HL-60 (cell line): ENCODE results near the gene PGAM2.

Source experiments
- GABPA ChIP-seq: IDR thresholded peaks from 2 replicates; pipeline ENCODE4 v1.6.1; 2012; ENCODE audit warnings: low read depth
- POLR2AphosphoS5 ChIP-seq: IDR thresholded peaks from 2 replicates; pipeline ENCODE4 v1.6.1; 2012; ENCODE audit warnings: low read depth
- SPI1 ChIP-seq: IDR thresholded peaks from 2 replicates; pipeline ENCODE4 v1.6.1; 2012; ENCODE audit warnings: low read depth, mild to moderate bottlenecking, borderline replicate concordance
- TF ChIP-seq, protein P1 (sequence below): IDR thresholded peaks from one replicate; pipeline ENCODE4 v1.5.1; 2011; ENCODE audit warnings: low read length, control low read depth, inconsistent platforms; ENCODE audit not compliant: insufficient read depth
- TF ChIP-seq, protein P2 (sequence below): IDR thresholded peaks from 2 replicates; pipeline ENCODE4 v1.6.1; 2012; ENCODE audit warnings: low read depth; ENCODE audit not compliant: insufficient replicate concordance

GRCh38 chr7:44056681-44057080 is 8.7 kb downstream of the PGAM2 start:
- TF ChIP-seq, protein P1, sequence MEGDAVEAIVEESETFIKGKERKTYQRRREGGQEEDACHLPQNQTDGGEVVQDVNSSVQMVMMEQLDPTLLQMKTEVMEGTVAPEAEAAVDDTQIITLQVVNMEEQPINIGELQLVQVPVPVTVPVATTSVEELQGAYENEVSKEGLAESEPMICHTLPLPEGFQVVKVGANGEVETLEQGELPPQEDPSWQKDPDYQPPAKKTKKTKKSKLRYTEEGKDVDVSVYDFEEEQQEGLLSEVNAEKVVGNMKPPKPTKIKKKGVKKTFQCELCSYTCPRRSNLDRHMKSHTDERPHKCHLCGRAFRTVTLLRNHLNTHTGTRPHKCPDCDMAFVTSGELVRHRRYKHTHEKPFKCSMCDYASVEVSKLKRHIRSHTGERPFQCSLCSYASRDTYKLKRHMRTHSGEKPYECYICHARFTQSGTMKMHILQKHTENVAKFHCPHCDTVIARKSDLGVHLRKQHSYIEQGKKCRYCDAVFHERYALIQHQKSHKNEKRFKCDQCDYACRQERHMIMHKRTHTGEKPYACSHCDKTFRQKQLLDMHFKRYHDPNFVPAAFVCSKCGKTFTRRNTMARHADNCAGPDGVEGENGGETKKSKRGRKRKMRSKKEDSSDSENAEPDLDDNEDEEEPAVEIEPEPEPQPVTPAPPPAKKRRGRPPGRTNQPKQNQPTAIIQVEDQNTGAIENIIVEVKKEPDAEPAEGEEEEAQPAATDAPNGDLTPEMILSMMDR = no peak
- TF ChIP-seq POLR2AphosphoS5 (no peak), GABPA (no peak), SPI1 (no peak)
- TF ChIP-seq, protein P2, sequence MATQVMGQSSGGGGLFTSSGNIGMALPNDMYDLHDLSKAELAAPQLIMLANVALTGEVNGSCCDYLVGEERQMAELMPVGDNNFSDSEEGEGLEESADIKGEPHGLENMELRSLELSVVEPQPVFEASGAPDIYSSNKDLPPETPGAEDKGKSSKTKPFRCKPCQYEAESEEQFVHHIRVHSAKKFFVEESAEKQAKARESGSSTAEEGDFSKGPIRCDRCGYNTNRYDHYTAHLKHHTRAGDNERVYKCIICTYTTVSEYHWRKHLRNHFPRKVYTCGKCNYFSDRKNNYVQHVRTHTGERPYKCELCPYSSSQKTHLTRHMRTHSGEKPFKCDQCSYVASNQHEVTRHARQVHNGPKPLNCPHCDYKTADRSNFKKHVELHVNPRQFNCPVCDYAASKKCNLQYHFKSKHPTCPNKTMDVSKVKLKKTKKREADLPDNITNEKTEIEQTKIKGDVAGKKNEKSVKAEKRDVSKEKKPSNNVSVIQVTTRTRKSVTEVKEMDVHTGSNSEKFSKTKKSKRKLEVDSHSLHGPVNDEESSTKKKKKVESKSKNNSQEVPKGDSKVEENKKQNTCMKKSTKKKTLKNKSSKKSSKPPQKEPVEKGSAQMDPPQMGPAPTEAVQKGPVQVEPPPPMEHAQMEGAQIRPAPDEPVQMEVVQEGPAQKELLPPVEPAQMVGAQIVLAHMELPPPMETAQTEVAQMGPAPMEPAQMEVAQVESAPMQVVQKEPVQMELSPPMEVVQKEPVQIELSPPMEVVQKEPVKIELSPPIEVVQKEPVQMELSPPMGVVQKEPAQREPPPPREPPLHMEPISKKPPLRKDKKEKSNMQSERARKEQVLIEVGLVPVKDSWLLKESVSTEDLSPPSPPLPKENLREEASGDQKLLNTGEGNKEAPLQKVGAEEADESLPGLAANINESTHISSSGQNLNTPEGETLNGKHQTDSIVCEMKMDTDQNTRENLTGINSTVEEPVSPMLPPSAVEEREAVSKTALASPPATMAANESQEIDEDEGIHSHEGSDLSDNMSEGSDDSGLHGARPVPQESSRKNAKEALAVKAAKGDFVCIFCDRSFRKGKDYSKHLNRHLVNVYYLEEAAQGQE = no peak
